GM18867 (cell line): Measurements from ENCODE around the gene CCDC51.
A peak's percentile ranks its signal among the peaks of the same experiment; 100 is the strongest.
"Not testable (repeated sequence)": the region's sequence is repeated elsewhere in the genome, so short reads cannot be mapped to it uniquely, and the experiment has no call there.

Experiments used
- ATAC-seq: cut with Tn5 transposase; IDR thresholded peaks from one replicate; pipeline ENCODE4 v1.9.1; 2021; ENCODE audit warnings: mild to moderate bottlenecking, moderate library complexity; ENCODE audit not compliant: unreplicated experiment

Gene CCDC51, protein sequence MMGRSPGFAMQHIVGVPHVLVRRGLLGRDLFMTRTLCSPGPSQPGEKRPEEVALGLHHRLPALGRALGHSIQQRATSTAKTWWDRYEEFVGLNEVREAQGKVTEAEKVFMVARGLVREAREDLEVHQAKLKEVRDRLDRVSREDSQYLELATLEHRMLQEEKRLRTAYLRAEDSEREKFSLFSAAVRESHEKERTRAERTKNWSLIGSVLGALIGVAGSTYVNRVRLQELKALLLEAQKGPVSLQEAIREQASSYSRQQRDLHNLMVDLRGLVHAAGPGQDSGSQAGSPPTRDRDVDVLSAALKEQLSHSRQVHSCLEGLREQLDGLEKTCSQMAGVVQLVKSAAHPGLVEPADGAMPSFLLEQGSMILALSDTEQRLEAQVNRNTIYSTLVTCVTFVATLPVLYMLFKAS

DNA sequence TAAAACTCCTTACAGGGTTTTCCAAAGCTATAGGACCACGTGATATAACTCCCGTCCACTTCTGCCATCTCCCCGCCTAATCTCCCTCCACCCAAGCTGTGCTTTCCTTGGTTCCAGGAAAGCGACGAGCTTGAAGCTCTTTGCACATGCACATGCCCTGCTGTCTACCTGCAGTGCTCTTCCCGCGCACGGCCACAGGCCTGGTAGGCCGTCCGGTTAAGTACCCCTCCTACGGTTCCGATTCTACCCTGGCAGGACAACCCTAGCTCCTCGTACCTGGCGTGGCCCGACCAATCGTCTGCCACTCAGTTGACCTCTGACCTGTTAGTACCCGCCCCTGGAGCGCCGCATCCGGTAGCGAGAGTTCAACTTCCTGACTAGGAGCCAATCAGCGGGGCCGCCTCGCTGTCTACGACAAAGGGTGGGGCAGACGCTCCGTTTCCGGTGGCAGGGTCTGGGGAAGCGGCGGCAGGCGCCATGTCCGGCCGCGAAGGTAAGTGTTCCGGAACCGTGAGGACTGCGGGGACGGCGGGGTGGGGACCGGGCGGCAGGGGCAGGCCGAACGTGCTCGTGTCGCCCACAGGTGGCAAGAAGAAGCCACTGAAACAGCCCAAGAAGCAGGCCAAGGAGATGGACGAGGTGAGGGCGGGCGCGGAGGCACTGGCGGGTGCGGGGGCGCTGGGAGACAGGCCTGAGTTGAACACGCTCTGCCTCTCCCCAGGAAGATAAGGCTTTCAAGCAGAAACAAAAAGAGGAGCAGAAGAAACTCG, at the start of gene CCDC51, which contains the start of gene TMA7:
Gene CCDC51 (minus strand): TSS at position 300 of the 770 bp plus-strand sequence. CDS start 4,991 bp downstream, outside the sequence.
Gene TMA7 (plus strand): TSS at position 438 of the 770 bp plus-strand sequence. CDS start 40 bp downstream, at position 478.
- peak; percentile 95 for ATAC-seq

DNA sequence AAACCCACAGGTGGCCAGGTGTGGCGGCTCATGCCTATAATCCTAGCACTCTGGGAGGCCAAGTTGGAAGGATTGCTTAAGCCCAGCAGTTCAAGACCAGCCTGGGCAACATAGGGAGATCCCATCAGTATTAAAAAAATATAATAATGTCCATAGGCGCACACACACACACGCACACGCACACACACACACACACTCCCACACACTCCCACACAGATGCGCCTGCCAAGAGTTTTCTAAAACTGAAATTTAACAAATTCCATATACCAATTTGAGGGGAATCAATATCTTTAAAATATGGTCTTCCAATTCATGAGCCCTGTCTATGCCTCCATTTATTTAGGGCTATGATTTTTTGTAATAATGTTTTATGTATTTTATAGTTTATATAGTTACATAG, 47.0 kb upstream of the CCDC51 start:
- ATAC-seq: no peak

DNA sequence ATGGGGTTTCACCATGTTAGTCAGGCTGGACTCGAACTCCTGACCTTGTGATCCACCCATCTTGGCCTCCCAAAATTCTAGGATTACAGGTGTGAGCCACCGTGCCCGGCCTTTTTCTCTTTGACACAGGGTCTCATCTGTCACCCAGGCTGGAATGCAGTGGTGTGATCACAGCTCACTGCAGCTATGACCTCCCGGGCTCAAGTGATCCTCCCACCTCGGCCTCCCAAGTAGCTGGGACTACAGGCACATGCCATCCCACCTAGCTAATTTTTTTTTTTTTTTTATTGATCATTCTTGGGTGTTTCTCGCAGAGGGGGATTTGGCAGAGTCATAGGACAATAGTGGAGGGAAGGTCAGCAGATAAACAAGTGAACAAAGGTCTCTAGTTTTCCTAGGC, 42.9 kb upstream of the CCDC51 start:
- not testable (repeated sequence) for ATAC-seq

DNA sequence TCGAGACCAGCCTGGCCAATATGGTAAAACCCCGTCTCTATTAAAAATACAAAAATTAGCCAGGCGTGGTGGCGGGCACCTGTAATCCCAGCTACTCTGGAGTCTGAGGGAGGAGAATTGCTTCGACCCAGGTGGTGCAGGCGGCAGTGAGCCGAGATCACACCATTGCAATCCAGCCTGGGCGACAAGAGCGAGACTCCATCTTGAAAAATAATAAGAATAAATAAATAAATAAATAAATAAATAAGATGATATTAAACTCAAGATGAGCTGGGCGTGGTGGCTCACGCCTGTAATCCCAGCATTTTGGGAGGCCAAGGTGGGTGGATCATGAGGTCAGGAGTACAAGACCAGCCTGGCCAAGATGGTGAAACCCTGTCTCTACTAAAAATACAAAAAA, 41.0 kb upstream of the CCDC51 start:
- ATAC-seq: not testable (repeated sequence)

DNA sequence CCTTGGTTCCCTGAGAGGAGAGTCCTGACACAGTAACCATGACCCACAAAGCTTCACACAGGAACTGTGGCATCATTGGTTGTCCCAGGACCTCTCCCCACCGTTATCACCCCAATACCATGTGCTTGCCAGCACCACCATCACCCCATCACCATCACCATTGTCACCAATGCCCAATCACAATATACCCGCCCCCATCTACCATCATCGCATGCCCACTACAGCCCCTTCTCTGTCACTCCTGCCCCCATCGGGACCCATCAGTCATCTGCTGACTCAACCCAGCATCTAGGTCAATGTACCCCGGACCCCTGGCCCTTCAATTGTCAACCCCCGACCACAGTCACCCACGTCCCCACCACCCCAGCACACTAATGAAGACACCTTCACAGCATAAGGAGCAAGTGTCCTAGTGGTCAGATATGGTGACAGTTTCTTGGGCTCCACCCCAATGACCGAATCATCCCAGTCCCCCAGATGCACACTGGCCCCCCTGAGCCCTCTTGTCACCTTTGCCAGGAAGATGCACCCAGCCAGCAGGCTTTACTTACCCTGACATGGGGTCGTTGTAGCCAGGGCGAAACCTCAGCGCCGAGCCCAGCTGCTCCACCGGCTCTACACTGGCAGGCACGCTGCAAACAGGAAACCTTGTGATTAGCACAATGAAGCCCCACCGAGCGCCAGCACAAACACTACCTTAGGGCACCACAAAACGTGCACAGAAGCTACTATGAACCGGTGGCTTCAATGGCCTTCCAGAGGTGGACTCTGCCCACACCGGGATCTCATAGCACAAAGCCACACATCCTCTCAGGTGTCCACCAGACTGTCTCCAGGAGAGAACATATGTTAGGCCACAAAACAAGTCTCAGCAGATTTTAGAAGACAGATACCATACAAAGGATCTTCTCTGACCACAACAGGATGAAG, 39.0 kb upstream of the CCDC51 start:
- no peak for ATAC-seq

DNA sequence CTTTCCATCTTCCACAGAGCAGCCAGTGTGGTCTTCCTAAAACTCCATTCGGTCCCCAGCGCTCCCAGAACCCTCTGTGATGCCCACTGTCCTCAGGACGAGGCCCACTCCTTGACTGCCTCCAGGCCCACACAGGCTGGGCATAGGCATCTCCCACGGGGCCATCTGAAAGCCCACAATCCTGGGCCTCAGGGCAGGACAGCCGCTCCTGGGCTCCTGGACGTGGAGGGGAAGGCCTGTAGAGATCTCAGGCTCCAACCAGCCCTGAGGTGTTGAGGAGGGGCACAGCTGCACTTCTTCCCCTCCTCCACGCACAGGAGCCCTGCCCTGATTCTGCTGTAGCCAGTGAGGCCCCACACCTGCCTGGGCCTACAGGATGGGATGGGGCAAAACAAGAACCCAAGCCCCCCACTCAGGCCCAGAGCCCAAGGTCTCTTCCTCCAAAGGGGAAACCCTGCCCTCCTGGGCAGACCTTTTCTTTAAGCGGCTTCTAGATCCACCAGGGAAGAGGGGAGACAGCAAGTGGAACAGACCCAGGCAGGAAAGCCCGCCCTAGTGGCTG, 38.1 kb upstream of the CCDC51 start:
- no peak for ATAC-seq

DNA sequence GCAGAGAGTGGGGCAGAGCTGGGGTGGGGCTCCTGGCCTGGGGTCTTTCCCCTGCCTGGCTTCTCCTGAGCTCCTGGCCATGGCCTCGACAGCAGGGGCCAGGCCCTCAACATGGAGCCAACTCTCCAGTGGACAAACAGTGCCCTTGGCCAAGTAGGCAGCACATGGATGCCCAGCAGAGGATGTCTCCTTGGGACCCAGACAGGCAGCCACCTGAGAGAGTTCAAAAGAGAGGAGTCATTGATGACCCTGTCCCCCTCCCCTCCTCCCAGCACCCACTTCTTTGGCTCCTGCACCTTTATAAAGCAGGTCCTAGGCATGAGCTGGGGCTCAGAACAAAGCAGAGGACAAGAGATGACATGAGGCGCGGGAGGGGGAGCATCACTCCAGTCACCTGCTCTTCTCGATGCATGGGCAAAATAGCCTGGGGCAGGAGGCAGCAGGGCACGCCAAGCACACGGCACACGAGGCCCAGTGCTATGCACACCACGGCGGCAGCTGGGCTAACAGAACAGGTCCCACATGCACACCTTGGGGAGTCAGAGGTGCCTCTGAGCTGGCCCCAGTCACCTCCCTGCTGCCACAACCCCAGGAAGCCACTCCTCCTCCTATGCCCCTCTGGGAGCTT, 36.6 kb upstream of the CCDC51 start:
- ATAC-seq: no peak

DNA sequence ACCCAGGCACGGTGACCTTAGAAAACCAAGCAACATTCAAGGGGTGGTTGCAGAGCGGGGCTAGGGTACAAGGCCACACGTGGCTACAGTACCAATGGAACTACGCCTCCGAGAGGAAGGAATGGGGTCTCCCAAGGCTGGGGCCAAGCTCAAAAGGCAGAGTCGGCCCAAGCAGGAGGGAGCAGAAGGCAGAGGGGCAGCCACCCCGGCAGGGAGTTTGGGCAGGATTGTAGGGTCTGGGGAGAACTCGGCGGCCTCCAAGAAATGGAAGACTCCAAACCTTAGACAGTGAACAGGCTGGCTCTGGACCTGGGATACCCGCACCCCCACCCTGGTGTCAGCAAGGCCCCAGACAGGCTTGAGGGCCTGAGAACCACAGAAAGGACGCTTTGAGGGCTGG, 35.3 kb upstream of the CCDC51 start:
- no peak for ATAC-seq

DNA sequence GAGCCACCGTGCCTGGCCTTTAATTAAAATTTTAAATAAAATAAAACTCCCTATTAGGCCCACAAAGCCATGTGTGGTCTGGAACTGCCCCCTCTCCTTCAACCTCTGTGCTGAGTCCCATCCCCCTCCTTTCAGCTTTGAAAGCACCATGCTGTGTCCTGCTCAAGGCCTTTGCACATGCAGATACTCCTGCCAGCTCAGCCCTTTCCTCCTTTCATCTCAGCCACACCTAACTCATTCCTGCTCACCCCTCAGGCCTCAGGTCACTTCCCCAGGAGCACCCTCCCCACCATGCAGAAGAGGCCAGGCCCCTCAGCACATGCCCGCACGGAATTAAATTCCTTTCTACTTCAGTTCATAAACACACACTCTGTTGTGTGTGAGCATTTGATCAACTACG, 34.7 kb upstream of the CCDC51 start:
- ATAC-seq: no peak

DNA sequence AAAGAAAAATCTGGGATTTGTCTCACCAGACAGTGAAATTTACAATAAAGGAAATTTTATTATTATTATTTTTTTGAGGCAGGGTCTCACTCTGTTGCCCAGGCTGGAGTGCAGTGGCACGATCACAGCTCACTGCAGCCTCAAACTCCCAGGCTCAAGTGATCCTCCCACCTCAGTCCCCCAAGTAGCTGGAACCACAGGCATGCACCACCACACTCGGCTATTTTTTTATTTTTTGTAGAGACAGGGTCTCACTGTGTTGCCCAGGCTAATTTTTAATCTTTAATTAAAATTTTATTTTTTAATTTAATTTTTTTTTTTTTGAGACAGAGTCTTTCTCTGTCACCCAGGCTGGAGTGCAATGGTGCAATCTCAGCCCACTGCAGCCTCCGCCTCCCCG, 34.1 kb upstream of the CCDC51 start:
- ATAC-seq: not testable (repeated sequence)

DNA sequence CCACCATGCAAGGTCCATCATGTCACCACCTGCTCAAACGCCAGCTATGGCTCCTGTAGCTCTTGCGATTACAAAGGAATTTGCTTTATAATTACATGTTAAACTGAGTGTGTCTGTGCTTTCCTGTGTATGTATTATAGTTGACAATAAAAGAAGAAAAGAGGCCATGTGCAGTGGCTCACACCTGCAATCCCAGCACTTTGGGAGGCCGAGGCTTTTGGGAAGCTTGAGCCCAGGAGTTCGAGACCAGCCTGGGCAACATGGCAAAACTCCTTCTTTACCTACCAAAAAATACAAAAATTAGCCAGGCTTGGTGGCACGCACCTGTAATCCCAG, 33.7 kb upstream of the CCDC51 start:
- ATAC-seq: no peak

DNA sequence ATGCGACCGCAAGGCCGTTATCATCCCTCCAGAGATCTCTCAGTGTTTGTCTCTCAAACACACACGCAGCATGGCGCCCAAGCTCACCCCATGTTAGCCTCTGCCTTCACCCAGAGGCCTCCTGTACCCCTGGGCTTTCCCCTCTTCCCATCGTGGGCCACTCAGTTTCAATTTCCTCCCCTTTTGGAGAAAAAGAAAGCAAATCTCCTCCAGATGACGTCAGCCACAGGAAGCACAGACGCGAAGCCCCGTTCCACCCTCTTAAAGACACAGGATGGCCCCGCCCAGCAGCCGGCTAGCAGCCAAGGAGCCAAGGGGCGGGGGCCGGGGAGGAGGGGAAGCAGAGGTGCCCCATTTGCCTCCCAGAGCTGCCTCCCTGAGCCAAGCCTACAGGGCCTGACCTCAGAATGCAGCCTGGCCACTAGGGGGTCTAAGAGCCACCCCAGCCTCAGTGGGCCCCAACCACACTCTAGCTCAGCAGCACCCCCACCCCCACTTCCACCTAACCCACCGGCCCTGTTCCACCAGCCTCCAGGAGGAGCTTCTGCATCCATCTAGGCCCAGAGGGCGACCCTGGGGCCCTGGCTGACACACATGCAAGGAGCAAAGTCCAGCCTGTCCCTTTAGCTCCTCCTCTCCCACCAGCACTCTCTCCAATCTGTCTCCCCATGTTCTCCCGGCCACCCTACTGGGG, 33.2 kb upstream of the CCDC51 start:
- ATAC-seq: peak; percentile 77

DNA sequence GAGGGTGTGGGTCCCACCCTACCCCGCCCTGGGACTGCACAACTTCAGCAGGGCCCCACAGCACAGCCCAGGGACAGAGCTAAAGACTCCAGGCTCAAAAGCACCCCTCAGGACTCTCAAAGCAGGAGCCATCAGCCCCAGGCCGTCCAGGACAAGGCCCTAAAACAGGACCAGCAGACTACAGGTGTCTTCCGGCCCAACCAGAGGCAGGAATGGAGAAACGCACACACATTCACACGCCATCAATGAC, 32.7 kb upstream of the CCDC51 start:
- ATAC-seq: no peak

DNA sequence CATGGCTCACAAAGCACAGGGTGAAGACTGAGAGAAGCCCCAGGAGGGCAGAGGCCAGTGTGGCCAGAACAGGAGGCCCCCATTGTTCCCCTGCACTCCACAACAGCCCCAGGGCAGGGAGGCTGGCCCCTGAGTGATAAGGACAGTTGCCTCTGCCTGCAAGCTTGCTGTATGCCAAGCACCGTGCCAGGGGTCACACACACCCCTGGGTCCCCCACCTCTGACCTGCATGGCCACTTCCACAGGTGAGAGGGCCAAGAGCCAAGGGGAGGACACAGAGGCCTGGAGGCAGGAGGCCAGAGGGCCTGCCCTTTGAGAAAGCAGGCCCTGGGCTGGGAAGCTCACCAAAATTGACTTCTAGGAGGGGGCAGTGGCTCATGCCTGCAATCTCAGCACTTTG, 30.4 kb upstream of the CCDC51 start:
- no peak for ATAC-seq

DNA sequence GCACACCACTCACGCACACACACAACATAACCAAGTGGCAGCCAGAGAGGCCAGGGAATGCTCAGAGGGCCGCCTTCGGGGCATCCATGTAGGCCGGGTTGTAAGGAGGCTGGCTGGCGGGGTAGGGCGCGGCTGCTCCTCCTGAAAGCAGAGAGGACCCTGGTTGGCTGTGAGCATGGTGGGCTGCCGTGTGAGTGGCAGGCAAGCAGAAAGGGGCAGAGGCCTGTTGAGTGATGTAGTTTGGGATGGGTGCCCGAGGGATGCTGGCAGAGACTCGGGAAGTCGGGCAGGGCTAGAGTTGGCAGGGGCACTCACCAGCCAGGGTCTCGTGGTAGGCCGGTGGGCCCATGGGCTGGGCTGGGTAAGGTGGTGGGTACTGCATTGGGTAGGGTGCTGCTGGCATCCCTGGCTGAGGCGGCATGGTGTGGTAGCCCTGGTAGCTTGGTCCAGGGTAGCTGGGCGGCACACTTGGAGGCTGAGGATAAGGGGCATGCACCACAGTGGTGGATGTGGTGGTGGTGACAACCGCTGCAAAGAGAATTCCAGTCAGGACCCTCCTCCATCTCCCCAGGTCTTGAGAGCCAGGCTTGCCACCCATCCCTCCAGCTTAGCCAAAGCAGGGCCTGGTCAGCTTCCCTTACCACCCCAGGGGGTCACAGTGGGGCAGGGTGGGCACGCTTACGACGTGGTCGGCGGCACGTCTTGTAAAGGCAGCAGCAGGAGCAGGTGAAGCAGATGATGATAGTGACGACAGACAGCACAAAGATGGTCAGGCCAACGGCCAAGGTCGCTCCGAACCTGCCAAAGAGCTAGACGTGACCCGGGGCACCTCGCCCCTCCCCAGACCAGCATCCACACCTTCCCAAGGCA, 29.4 kb upstream of the CCDC51 start:
- no peak for ATAC-seq

DNA sequence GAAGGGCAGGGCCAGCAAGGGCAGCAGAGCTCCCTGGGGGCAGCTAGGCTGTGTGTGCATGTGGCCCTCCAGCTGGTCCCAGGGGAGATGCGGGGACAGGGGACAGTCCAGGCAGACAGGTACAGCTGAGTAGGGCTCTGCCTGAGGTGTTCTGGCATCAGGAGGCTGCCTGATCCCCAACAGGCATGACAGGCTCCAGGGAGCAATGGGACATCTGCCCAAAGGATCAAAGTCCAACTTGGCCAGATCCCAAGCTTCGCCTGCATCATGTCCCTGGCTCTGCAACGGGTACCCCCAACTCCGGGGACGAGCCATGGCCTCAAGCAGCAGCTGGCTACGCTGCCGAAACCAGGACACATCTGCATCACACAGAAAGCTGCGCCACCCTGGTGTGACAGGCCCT, 28.4 kb upstream of the CCDC51 start:
- ATAC-seq: no peak

DNA sequence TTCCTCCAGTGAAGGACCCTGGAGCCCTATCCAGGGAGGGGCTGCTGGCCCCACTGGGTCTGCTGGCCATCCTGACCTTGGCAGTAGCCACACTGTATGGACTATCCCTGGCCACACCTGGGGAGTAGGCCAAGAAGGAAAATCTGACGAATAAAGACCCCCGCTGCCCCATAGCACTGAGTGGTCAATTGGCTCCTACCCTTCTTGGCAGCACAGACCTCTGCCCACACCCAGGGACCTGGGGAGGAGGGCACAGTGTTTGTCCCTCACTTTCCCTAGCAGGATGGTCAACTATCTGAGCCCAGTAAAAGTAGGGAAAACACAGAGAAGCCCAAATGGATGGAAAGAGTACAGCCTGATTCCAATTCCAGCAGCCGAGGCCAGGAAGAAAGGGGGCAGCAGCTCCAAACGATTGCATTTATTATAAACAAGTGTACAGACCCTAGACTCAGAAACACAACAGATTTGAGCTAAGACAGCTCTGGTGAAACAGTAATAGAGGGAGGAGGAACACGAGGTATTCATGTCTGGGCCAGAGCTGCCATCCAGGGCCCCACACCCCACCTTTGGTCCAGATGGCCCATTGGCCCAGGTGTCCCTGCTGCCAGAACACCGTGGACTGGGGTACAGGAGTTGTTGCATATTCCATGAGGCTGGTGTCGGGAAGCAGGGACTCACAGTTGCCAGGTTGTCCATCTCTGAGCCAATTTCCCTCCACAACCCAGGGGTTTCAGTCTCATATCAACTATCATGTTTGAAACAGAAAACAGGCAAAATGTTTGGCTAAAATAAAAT, 27.8 kb upstream of the CCDC51 start:
- no peak for ATAC-seq

DNA sequence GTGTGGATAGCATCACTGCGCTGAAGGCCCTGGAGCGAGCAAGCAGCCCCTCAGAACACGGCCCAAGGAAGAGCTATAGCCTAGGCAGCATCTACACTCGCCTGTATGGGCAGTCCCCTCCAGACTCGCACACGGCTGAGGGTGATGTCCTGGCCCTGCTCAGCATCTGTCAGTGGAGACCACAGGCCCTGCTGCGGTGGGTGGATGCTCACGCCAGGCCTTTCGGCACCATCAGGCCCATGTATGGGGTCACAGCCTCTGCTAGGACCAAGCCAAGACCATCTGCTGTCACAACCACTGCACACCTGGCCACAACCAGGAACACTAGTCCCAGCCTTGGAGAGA, 27.2 kb upstream of the CCDC51 start:
- ATAC-seq: no peak
